HCT116 (cell line): ENCODE results near the gene AHI1.

ENCODE experiments used
- CTCF ChIP-seq, 3 experiments: fragments of 200-600 bp in 1 of 3; sonication (generic) in 1 of 3; IDR thresholded peaks in 2 of 3; conservative IDR thresholded peaks in 1 of 3; 2 replicates each; pipeline ENCODE4 v1.5.1; 2012 to 2017; ENCODE audit warnings: low read depth in 2 of 3, low read length in 2 of 3, antibody characterized with exemption in 1 of 3, borderline replicate concordance in 1 of 3, control low read depth in 1 of 3, mild to moderate bottlenecking in 1 of 3, mixed read lengths in 1 of 3, mixed run types in 1 of 3, moderate library complexity in 1 of 3; ENCODE audit not compliant: insufficient read depth in 1 of 3
- EZH2 ChIP-seq: fragments of 200-600 bp; sonication (generic); IDR thresholded peaks from 2 replicates; pipeline ENCODE4 v1.6.1; 2017; ENCODE audit warnings: antibody characterized with exemption, mixed run types
- EZH2phosphoT487 ChIP-seq: fragments of 200-600 bp; IDR thresholded peaks from 2 replicates; pipeline ENCODE4 v1.6.1; 2018; ENCODE audit warnings: antibody characterized with exemption, borderline replicate concordance

GRCh38 chr6:135319819-135320218 lies 177.7 kb downstream of the AHI1 start:
- TF ChIP-seq CTCF (IDR thresholded peaks at IDR 0.05 in 2 of 3, conservative IDR thresholded peaks at IDR 0.05 in 1 of 3; ENCODE audit: borderline replicate concordance in 1 of 3, insufficient read depth in 1 of 3, low read depth in 2 of 3, low read length in 2 of 3) = no peak
- TF ChIP-seq EZH2 = no peak
- TF ChIP-seq EZH2phosphoT487 = no peak
